Cardiac muscle cell (in vitro differentiated cells and primary cell): Measurements from ENCODE around the gene TECR. TPM values are rescaled to one million over a fixed set of nuclear protein-coding genes. Genes with fewer than 3 reads are reported as not detected.
"Not testable (repeated sequence)": the region's sequence is repeated elsewhere in the genome, so short reads cannot be mapped to it uniquely, and the experiment has no call there.

ENCODE experiments used
- DNase-seq, 2 donors: peaks; one replicate each; pipeline versions ENCODE4 v3.0.0 to v3.0.0-alpha.2; 2010 to 2017; ENCODE audit warnings: low read depth in 1 of 2, low spot score in 1 of 2
- H3K27ac ChIP-seq: fragments of 200-600 bp; sonication (generic); 2 replicates; pipeline ENCODE4 v1.5.1; 2016
- H3K27me3 ChIP-seq: fragments of 200-600 bp; sonication (generic); 2 replicates; pipeline ENCODE4 v1.6.0; 2016; ENCODE audit warnings: control low read depth
- H3K36me3 ChIP-seq: fragments of 200-600 bp; sonication (generic); 2 replicates; pipeline ENCODE4 v1.5.1; 2016; ENCODE audit warnings: control low read depth
- H3K4me1 ChIP-seq: fragments of 200-600 bp; sonication (generic); 2 replicates; pipeline ENCODE4 v1.8.1; 2017; ENCODE audit warnings: low read depth, mild to moderate bottlenecking, mixed run types
- H3K4me3 ChIP-seq: fragments of 200-600 bp; sonication (generic); 2 replicates; pipeline ENCODE4 v1.5.1; 2016; ENCODE audit warnings: mild to moderate bottlenecking
- H3K9me3 ChIP-seq: fragments of 200-600 bp; sonication (generic); 2 replicates; pipeline ENCODE4 v1.5.1; 2017; ENCODE audit warnings: low read depth, mild to moderate bottlenecking, control low read depth
- CTCF ChIP-seq: IDR thresholded peaks from 2 replicates; pipeline ENCODE4 v1.5.1; 2012; ENCODE audit warnings: low read depth, mild to moderate bottlenecking, low read length
- polyA plus RNA-seq: library from polyadenylated mRNA; unstranded; fragments of >200 nt; fragmentation: Nextera tagmentation; extraction: Ambion mirVana; gene quantifications from 2 replicates; pipeline ENCODE4 v1.2.1, GENCODE V29; 2016
- total RNA-seq: library from RNA; depleted of rRNA; stranded (reverse); fragments of >200 nt; gene quantifications from 2 replicates; pipeline ENCODE4 v1.2.3, GENCODE V29; 2016

TECR gene
- total and polyA plus RNA-seq, 2 experiments from 2014 or later: 83.1 to 345 TPM

- no peaks in the 10 kb centered on the region for H3K9me3 ChIP-seq
- no peak for TF ChIP-seq CTCF
- H3K27ac ChIP-seq: no peak within 1 kb of the TSS
- no peak for DNase-seq
- no peaks in the 10 kb centered on the region for H3K27me3 ChIP-seq
- no peak within 1 kb of the TSS for H3K4me3 ChIP-seq
- H3K36me3 ChIP-seq: no peaks in the 10 kb centered on the region
- no peaks in the 10 kb centered on the region for H3K4me1 ChIP-seq
Observed at GRCh38 chr19:14582894-14583340, 53.5 kb downstream of the TECR start, which contains the start of gene CLEC17A. Gene CLEC17A, plus strand, starts transcription at chr19:14583084. Its CDS starts 77 bp downstream, at chr19:14583161.

GRCh38 chr19:14584372-14584771 lies 55.0 kb downstream of the TECR start:
- not testable (repeated sequence) for H3K4me3 ChIP-seq, H3K9me3 ChIP-seq, DNase-seq, H3K4me1 ChIP-seq, H3K27ac ChIP-seq, H3K27me3 ChIP-seq, H3K36me3 ChIP-seq

DNA sequence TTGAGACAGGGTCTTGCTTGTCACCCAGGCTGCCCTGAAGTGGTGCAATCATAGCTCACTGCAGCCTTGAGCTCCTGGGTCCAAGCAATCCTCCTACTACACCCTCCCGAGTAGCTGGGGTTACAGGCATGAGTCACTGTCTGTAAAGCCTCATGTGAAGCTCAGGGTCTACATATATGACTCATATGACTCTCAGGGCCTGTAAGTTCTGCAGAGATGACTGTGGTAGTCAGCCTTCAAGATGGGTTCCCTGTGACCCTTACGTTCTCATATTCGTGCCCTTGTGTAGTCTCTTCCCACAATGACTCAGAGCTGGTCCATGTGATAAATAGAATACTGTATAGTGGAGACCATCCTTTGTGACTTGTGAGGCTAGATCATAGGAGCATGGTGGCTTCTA lies 55.8 kb downstream of the TECR start:
- not testable (repeated sequence) for H3K36me3 ChIP-seq
- DNase-seq: peak in 1 of 2 donors; percentile 14

GRCh38 chr19:14589433-14589832 lies 60.0 kb downstream of the TECR start:
- H3K27me3 ChIP-seq, DNase-seq, H3K9me3 ChIP-seq, H3K36me3 ChIP-seq, H3K4me1 ChIP-seq, H3K4me3 ChIP-seq, H3K27ac ChIP-seq: not testable (repeated sequence)

More for the DNA sequence above, 55.8 kb downstream of the TECR start:
- H3K4me1 ChIP-seq, H3K27ac ChIP-seq, H3K27me3 ChIP-seq, H3K9me3 ChIP-seq, H3K4me3 ChIP-seq: not testable (repeated sequence)

- H3K4me1 ChIP-seq: no peaks in the 10 kb centered on the region
- no peak for DNase-seq
- no peak overlapping the region for H3K4me3 ChIP-seq
- H3K36me3 ChIP-seq: no peaks in the 10 kb centered on the region
- no peak for TF ChIP-seq CTCF
- H3K27me3 ChIP-seq: no peaks in the 10 kb centered on the region
- no peak overlapping the region for H3K27ac ChIP-seq
- no peaks in the 10 kb centered on the region for H3K9me3 ChIP-seq
Observed at GRCh38 chr19:14595558-14595957, 66.2 kb downstream of the TECR start.

GRCh38 chr19:14599548-14600147 lies 70.3 kb downstream of the TECR start:
- DNase-seq: no peak
- Histone ChIP-seq H3K27me3 (no peaks in the 10 kb centered on the region), H3K4me3 (no peak overlapping the region), H3K27ac (no peak overlapping the region), H3K36me3 (no peaks in the 10 kb centered on the region), H3K9me3 (no peaks in the 10 kb centered on the region), H3K4me1 (no peaks in the 10 kb centered on the region)
- no peak for TF ChIP-seq CTCF

DNA sequence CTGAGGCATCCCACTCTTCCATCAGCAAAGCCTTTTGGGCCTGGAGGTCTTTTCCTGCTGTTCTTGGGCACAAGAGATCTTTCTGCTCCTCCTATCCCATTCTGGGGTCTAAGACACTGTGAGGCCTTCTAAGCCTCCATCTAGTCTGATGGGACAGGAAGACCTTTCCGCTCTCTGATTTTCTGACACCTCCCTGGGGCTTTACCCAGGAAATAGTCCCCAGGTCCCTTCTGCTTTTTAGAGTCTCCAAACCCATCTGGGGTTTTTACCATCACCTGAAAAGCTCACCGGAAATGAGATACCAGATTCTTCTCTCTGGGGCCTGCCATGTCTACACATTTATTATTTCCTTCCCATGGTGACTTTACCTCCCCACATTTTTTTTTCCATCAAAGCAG lies 74.6 kb downstream of the TECR start:
- H3K27ac ChIP-seq: no peak overlapping the region
- no peak for DNase-seq
- H3K4me3 ChIP-seq: no peak overlapping the region
- H3K27me3 ChIP-seq: no peaks in the 10 kb centered on the region
- H3K9me3 ChIP-seq: no peaks in the 10 kb centered on the region
- no peaks in the 10 kb centered on the region for H3K36me3 ChIP-seq
- no peaks in the 10 kb centered on the region for H3K4me1 ChIP-seq
- TF ChIP-seq CTCF: no peak
